ENCODE results near the gene MYO10.

The MYO10 gene

GRCh38 chr5:16750445-16750844 lies 185.6 kb downstream of the MYO10 start:
- no peak overlapping the region for H3K27ac ChIP-seq
- no peak overlapping the region for H2AFZ ChIP-seq (ENCODE audit: low read depth)
- no peaks in the 10 kb centered on the region for H3K79me2 ChIP-seq (ENCODE audit: insufficient read depth, low read depth)
- no peak overlapping the region for H3K4me3 ChIP-seq (IDR thresholded peaks at IDR 0.05; ENCODE audit: insufficient read depth, low read depth, low read length)
- no peak overlapping the region for H3K9ac ChIP-seq
- H3K4me2 ChIP-seq, result no peak overlapping the region
- no peaks in the 10 kb centered on the region for H3K4me1 ChIP-seq (ENCODE audit: low read depth, poor library complexity, severe bottlenecking)
- H3K36me3 ChIP-seq (ENCODE audit: insufficient read depth), result no peaks in the 10 kb centered on the region
- H3K27me3 ChIP-seq (ENCODE audit: insufficient read depth, low read depth), result no peaks in the 10 kb centered on the region
- H4K20me1 ChIP-seq (ENCODE audit: insufficient read depth), result no peaks in the 10 kb centered on the region
- TF ChIP-seq CTCF (conservative IDR thresholded peaks at IDR 0.05; ENCODE audit: low read depth, low read length), result no peak

- no peak overlapping the region for H3K4me2 ChIP-seq
- no peaks in the 10 kb centered on the region for H3K79me2 ChIP-seq (ENCODE audit: insufficient read depth, low read depth)
- H4K20me1 ChIP-seq (ENCODE audit: insufficient read depth), result no peaks in the 10 kb centered on the region
- no peaks in the 10 kb centered on the region for H3K36me3 ChIP-seq (ENCODE audit: insufficient read depth)
- H3K27me3 ChIP-seq (ENCODE audit: insufficient read depth, low read depth), result no peaks in the 10 kb centered on the region
- no peak overlapping the region for H3K4me3 ChIP-seq (IDR thresholded peaks at IDR 0.05; ENCODE audit: insufficient read depth, low read depth, low read length)
- no peak overlapping the region for H2AFZ ChIP-seq (ENCODE audit: low read depth)
- no peak for TF ChIP-seq CTCF (conservative IDR thresholded peaks at IDR 0.05; ENCODE audit: low read depth, low read length)
- H3K9ac ChIP-seq, result no peak overlapping the region
- H3K27ac ChIP-seq, result no peak overlapping the region
- H3K4me1 ChIP-seq (ENCODE audit: low read depth, poor library complexity, severe bottlenecking), result no peaks in the 10 kb centered on the region
Measured at GRCh38 chr5:16749626-16750025, 186.5 kb downstream of the MYO10 start.

GRCh38 chr5:16744164-16744880 lies 191.8 kb downstream of the MYO10 start:
- H3K4me1 ChIP-seq (ENCODE audit: low read depth, poor library complexity, severe bottlenecking), result no peaks in the 10 kb centered on the region
- no peak overlapping the region for H3K4me3 ChIP-seq (IDR thresholded peaks at IDR 0.05; ENCODE audit: insufficient read depth, low read depth, low read length)
- no peak overlapping the region for H3K27ac ChIP-seq
- H3K36me3 ChIP-seq (ENCODE audit: insufficient read depth), result no peaks in the 10 kb centered on the region
- H3K9ac ChIP-seq, result no peak overlapping the region
- no peaks in the 10 kb centered on the region for H3K27me3 ChIP-seq (ENCODE audit: insufficient read depth, low read depth)
- TF ChIP-seq CTCF (conservative IDR thresholded peaks at IDR 0.05; ENCODE audit: low read depth, low read length), result no peak
- no peak overlapping the region for H2AFZ ChIP-seq (ENCODE audit: low read depth)
- no peaks in the 10 kb centered on the region for H4K20me1 ChIP-seq (ENCODE audit: insufficient read depth)
- H3K4me2 ChIP-seq, result no peak overlapping the region
- no peaks in the 10 kb centered on the region for H3K79me2 ChIP-seq (ENCODE audit: insufficient read depth, low read depth)

GRCh38 chr5:16742938-16743337 lies 193.2 kb downstream of the MYO10 start:
- H3K4me3 ChIP-seq (IDR thresholded peaks at IDR 0.05; ENCODE audit: insufficient read depth, low read depth, low read length), result no peak overlapping the region
- no peaks in the 10 kb centered on the region for H3K36me3 ChIP-seq (ENCODE audit: insufficient read depth)
- no peak overlapping the region for H3K9ac ChIP-seq
- no peaks in the 10 kb centered on the region for H3K4me1 ChIP-seq (ENCODE audit: low read depth, poor library complexity, severe bottlenecking)
- no peaks in the 10 kb centered on the region for H3K79me2 ChIP-seq (ENCODE audit: insufficient read depth, low read depth)
- no peak overlapping the region for H2AFZ ChIP-seq (ENCODE audit: low read depth)
- no peak for TF ChIP-seq CTCF (conservative IDR thresholded peaks at IDR 0.05; ENCODE audit: low read depth, low read length)
- no peaks in the 10 kb centered on the region for H4K20me1 ChIP-seq (ENCODE audit: insufficient read depth)
- H3K27me3 ChIP-seq (ENCODE audit: insufficient read depth, low read depth), result no peaks in the 10 kb centered on the region
- H3K27ac ChIP-seq, result no peak overlapping the region
- H3K4me2 ChIP-seq, result no peak overlapping the region
